ENCODE results near the gene RPL22.

DNA sequence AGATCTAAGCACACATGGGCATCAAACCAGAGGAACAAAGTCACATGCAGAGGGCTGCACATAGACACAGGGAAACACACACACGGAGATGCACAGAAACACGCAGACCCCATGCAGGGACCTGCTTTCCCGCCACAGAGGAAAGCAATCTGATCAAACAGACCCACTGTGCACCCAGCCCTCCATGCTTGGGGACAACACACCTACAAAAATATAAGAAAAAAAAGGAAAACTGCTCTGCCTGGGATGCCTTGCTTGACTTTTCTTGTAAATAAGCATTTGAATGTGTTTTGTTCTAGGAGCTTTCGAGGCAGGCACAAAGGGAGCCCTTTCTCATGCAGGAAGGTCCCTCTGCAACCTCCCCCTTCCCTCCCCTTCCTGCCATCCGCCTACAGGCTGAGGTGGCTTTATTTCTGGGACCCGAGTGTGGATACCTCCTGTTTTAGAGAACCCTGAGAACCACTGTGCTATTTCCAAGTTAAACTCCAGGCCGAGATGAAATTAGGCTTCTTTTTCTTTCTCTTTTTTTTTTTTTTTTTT lies 39.9 kb upstream of the RPL22 start:
- TF ChIP-seq EZH2 (IDR thresholded peaks at IDR 0.05; ENCODE audit: borderline replicate concordance, low read depth, low read length, severe bottlenecking): no peak
- TF ChIP-seq, protein P1, sequence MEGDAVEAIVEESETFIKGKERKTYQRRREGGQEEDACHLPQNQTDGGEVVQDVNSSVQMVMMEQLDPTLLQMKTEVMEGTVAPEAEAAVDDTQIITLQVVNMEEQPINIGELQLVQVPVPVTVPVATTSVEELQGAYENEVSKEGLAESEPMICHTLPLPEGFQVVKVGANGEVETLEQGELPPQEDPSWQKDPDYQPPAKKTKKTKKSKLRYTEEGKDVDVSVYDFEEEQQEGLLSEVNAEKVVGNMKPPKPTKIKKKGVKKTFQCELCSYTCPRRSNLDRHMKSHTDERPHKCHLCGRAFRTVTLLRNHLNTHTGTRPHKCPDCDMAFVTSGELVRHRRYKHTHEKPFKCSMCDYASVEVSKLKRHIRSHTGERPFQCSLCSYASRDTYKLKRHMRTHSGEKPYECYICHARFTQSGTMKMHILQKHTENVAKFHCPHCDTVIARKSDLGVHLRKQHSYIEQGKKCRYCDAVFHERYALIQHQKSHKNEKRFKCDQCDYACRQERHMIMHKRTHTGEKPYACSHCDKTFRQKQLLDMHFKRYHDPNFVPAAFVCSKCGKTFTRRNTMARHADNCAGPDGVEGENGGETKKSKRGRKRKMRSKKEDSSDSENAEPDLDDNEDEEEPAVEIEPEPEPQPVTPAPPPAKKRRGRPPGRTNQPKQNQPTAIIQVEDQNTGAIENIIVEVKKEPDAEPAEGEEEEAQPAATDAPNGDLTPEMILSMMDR (IDR thresholded peaks at IDR 0.05; ENCODE audit: borderline replicate concordance, extremely low read depth, low read length, poor library complexity, severe bottlenecking): no peak

All from DND-41 (cell line).